WTC11 (cell line): ENCODE measurements around the gene BTK. TPM values are rescaled to one million over a fixed set of nuclear protein-coding genes. Genes with fewer than 3 reads are reported as not detected.

Source experiments
- ATAC-seq: fragments of 200-7000 bp; cut with Tn5 transposase; 2 replicates; pipeline ENCODE4 v1.10.0; 2021; ENCODE audit warnings: mild to moderate bottlenecking, moderate library complexity
- CTCF ChIA-PET: fragments of 300-600 bp; sonication (Branson Sonifier 250); formaldehyde crosslinking; loops from one replicate; lab custom pipeline; 2021; ENCODE audit warnings: antibody characterized with exemption; lab: Charles Lee
- POLR2A ChIA-PET: fragments of 350-600 bp; sonication (Branson Sonifier 250); formaldehyde crosslinking; loops from one replicate; lab custom pipeline; 2021; ENCODE audit warnings: antibody characterized with exemption; lab: Charles Lee
- DNase-seq: peaks from one replicate; pipeline ENCODE4 v3.0.0; 2021; ENCODE audit warnings: low spot score
- H3K27ac Mint-ChIP-seq: 2 replicates; pipeline ENCODE4 v1.8.0; 2021; ENCODE audit warnings: mixed read lengths
- H3K27me3 Mint-ChIP-seq: 2 replicates; pipeline ENCODE4 v1.8.0; 2021; ENCODE audit warnings: low read depth, mild to moderate bottlenecking, moderate library complexity, mixed read lengths
- H3K36me3 Mint-ChIP-seq: 2 replicates; pipeline ENCODE4 v1.8.0; 2021; ENCODE audit warnings: mixed read lengths
- H3K4me1 Mint-ChIP-seq: 2 replicates; pipeline ENCODE4 v1.8.0; 2022; ENCODE audit warnings: mixed read lengths
- H3K4me3 Mint-ChIP-seq: 2 replicates; pipeline ENCODE4 v1.8.0; 2021; ENCODE audit warnings: mild to moderate bottlenecking, moderate library complexity, mixed read lengths
- H3K9me3 Mint-ChIP-seq: 2 replicates; pipeline ENCODE4 v1.8.0; 2021; ENCODE audit warnings: mixed read lengths
- ATF2 ChIP-seq: sonication (generic); formaldehyde crosslinking; IDR thresholded peaks from 2 replicates; pipeline ENCODE4 v1.8.1; 2022; ENCODE audit warnings: low read depth, missing genetic modification reagents, borderline replicate concordance
- E2F4 ChIP-seq: sonication (generic); formaldehyde crosslinking; IDR thresholded peaks from 2 replicates; pipeline ENCODE4 v1.8.1; 2022; ENCODE audit warnings: low read depth, mild to moderate bottlenecking, moderate library complexity, missing genetic modification reagents, borderline replicate concordance
- FOXJ3 ChIP-seq: sonication (generic); formaldehyde crosslinking; IDR thresholded peaks from 2 replicates; pipeline ENCODE4 v1.9.0; 2021; ENCODE audit warnings: missing genetic modification reagents, mild to moderate bottlenecking, borderline replicate concordance
- HMGA2 ChIP-seq: fragments of 250-450 bp; sonication (Bioruptor Pico); IDR thresholded peaks from 2 replicates; pipeline ENCODE4 v1.4.0; 2021; ENCODE audit warnings: mild to moderate bottlenecking, moderate library complexity
- JAZF1 ChIP-seq: fragments of 250-450 bp; sonication (Bioruptor Pico); IDR thresholded peaks from 2 replicates; pipeline ENCODE4 v1.9.0; 2021; ENCODE audit warnings: moderate library complexity, mild to moderate bottlenecking, inconsistent platforms
- JUN ChIP-seq: sonication (generic); formaldehyde crosslinking; IDR thresholded peaks from 2 replicates; pipeline ENCODE4 v1.8.0; 2023; ENCODE audit warnings: mild to moderate bottlenecking, missing genetic modification reagents
- SMAD3 ChIP-seq: sonication (generic); formaldehyde crosslinking; IDR thresholded peaks from 2 replicates; pipeline ENCODE4 v1.8.0; 2022; ENCODE audit warnings: missing genetic modification reagents, mild to moderate bottlenecking, borderline replicate concordance
- SP1 ChIP-seq: sonication (generic); formaldehyde crosslinking; conservative IDR thresholded peaks from 2 replicates; pipeline ENCODE4 v1.8.1; 2022; ENCODE audit warnings: missing genetic modification reagents
- ZBTB43 ChIP-seq: sonication (generic); formaldehyde crosslinking; IDR thresholded peaks from 2 replicates; pipeline ENCODE4 v1.8.1; 2023; ENCODE audit warnings: mild to moderate bottlenecking, missing genetic modification reagents
- ZNF121 ChIP-seq: sonication (generic); formaldehyde crosslinking; IDR thresholded peaks from 2 replicates; pipeline ENCODE4 v1.8.0; 2023; ENCODE audit warnings: missing genetic modification reagents
- ZNF281 ChIP-seq: sonication (generic); formaldehyde crosslinking; IDR thresholded peaks from 2 replicates; pipeline ENCODE4 v1.8.0; 2023; ENCODE audit warnings: mild to moderate bottlenecking, missing genetic modification reagents
- ZNF396 ChIP-seq: fragments of 250-450 bp; sonication (Bioruptor Pico); IDR thresholded peaks from 2 replicates; pipeline ENCODE4 v1.8.0; 2021; ENCODE audit warnings: mild to moderate bottlenecking, moderate library complexity, borderline replicate concordance
- ZNF416 ChIP-seq: fragments of 250-450 bp; sonication (Bioruptor Pico); IDR thresholded peaks from 2 replicates; pipeline ENCODE4 v1.9.0; 2021; ENCODE audit warnings: mild to moderate bottlenecking, inconsistent platforms
- ZNF423 ChIP-seq: fragments of 250-450 bp; sonication (Bioruptor Pico); IDR thresholded peaks from 2 replicates; pipeline ENCODE4 v2.1.2; 2022; ENCODE audit warnings: mild to moderate bottlenecking, moderate library complexity
- total RNA-seq: library from RNA; stranded (reverse); gene quantifications from 3 replicates; pipeline ENCODE4 v1.2.3, GENCODE V29; 2021
- TF ChIP-seq, protein P1 (sequence below): fragments of 200-600 bp; IDR thresholded peaks from 2 replicates; pipeline ENCODE4 v1.8.0; 2022; ENCODE audit warnings: antibody characterized with exemption
- TF ChIP-seq, protein P2 (sequence below): fragments of 250-450 bp; sonication (Bioruptor Pico); conservative IDR thresholded peaks from 2 replicates; pipeline ENCODE4 v1.9.0; 2021; ENCODE audit warnings: mild to moderate bottlenecking

The BTK gene
- total RNA-seq, 1 experiment from 2014 or later: 0.74 TPM

- Mint-ChIP-seq H3K4me1 (peaks cover 33% of the 10 kb centered on the region), H3K27me3 (no peaks in the 10 kb centered on the region), H3K27ac (peak overlapping the region; percentile 93), H3K4me3 (peak overlapping the region; percentile 31; the same call in 1 of the 2 replicates), H3K9me3 (no peaks in the 10 kb centered on the region), H3K36me3 (peaks cover 18% of the 10 kb centered on the region)
- POLR2A ChIA-PET: interaction anchor here (0.6 to 1.2 kb wide), 3 partner anchors 25 to 55 kb away, joined by 3 to 4 read pairs (median 3); partner anchors contain the start of gene RPL36A
- ATAC-seq (peak; percentile 31), DNase-seq (no peak)
- CTCF ChIA-PET: interaction anchor here (0.5 to 1.5 kb wide), 3 partner anchors 14 to 27 kb away, joined by 3 read pairs; partner anchors contain the start of gene RPL36A
- TF ChIP-seq, protein P1, sequence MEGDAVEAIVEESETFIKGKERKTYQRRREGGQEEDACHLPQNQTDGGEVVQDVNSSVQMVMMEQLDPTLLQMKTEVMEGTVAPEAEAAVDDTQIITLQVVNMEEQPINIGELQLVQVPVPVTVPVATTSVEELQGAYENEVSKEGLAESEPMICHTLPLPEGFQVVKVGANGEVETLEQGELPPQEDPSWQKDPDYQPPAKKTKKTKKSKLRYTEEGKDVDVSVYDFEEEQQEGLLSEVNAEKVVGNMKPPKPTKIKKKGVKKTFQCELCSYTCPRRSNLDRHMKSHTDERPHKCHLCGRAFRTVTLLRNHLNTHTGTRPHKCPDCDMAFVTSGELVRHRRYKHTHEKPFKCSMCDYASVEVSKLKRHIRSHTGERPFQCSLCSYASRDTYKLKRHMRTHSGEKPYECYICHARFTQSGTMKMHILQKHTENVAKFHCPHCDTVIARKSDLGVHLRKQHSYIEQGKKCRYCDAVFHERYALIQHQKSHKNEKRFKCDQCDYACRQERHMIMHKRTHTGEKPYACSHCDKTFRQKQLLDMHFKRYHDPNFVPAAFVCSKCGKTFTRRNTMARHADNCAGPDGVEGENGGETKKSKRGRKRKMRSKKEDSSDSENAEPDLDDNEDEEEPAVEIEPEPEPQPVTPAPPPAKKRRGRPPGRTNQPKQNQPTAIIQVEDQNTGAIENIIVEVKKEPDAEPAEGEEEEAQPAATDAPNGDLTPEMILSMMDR: peak; percentile 44; the same call in 1 of the 2 replicates
- no peak for TF ChIP-seq E2F4 (CRISPR knock-in tag)
Measured at GRCh38 chrX:101415180-101416145, 29.5 kb upstream of the BTK start.

GRCh38 chrX:101411984-101412383 is 26.0 kb upstream of the BTK start:
- no peak for ATAC-seq
- CTCF ChIA-PET: no interaction called here
- Mint-ChIP-seq H3K27me3 (no peaks in the 10 kb centered on the region), H3K9me3 (no peaks in the 10 kb centered on the region), H3K4me3 (no peak overlapping the region), H3K27ac (no peak overlapping the region)
- TF ChIP-seq ZNF281 (CRISPR knock-in tag) (no peak), JUN (no peak), JAZF1 (CRISPR knock-in tag) (no peak), ZNF121 (CRISPR knock-in tag) (no peak), HMGA2 (CRISPR knock-in tag) (no peak), FOXJ3 (CRISPR knock-in tag) (no peak), ZBTB43 (CRISPR knock-in tag) (no peak), E2F4 (CRISPR knock-in tag) (no peak), ZNF416 (CRISPR knock-in tag) (no peak), SMAD3 (CRISPR knock-in tag) (no peak), ZNF396 (no peak), ATF2 (CRISPR knock-in tag) (no peak), SP1 (CRISPR knock-in tag) (no peak), ZNF423 (no peak)
- TF ChIP-seq, protein P1: no peak
- TF ChIP-seq, protein P2, sequence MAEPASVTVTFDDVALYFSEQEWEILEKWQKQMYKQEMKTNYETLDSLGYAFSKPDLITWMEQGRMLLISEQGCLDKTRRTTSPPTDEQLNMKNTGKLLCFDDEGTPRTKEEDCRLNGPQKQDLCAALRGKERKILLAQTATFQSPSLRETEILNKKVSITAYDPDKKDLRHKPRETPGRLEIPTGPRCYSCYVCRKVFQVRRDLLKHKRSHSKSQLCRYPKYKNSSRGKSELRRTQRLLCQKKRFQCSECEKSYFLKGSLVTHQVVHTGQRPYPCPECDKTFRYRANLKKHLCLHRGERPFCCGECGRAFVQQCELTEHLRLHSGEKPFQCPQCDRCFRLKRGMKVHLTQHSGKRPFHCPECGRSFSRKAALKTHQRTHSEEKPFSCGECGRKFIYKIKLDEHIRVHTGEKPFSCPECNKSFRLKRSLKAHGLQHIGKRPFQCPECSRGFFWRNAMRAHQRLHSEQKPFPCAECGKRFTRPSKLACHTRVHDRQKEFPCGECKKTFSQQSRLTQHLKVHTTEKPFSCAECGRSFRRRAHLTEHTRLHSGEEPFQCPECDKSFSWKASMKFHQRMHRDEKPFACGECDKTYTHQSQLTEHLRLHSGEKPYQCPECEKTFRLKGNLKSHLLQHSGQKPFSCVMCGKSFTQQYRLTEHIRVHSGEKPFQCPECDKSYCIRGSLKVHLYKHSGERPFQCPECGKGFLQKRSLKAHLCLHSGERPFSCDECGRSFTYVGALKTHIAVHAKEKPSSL (CRISPR knock-in tag): no peak
- TF ChIP-seq, all 79 proteins: peak for 0
- POLR2A ChIA-PET: no interaction called here
- peaks cover 20% of the 10 kb centered on the region for H3K36me3 Mint-ChIP-seq
- H3K4me1 Mint-ChIP-seq: peaks cover 19% of the 10 kb centered on the region
- no peak for DNase-seq
